Astrocyte (in vitro differentiated cells and primary cell): ENCODE measurements around the gene VPS50. TPM values are rescaled to one million over a fixed set of nuclear protein-coding genes. Genes with fewer than 3 reads are reported as not detected.

Experiments used
- DNase-seq: peaks from one replicate; pipeline ENCODE4 v3.0.0-alpha.2; 2010; ENCODE audit warnings: low read depth
- FAIRE-seq: peaks from 2 replicates; lab custom pipeline; 2011; peaks lifted over from hg19 to GRCh38; lab: Jason Lieb, UNC
- H2AFZ ChIP-seq: 2 replicates; pipeline ENCODE4 v1.6.0; 2012; ENCODE audit warnings: low read depth, low read length, inconsistent platforms
- H3K27ac ChIP-seq: 2 replicates; pipeline ENCODE4 v1.5.1; 2011; ENCODE audit warnings: low read depth, low read length, inconsistent platforms
- H3K27me3 ChIP-seq: 2 replicates; pipeline ENCODE4 v1.6.0; 2011; ENCODE audit warnings: low read length, inconsistent platforms; ENCODE audit not compliant: insufficient read depth
- H3K36me3 ChIP-seq: 2 replicates; pipeline ENCODE4 v1.5.1; 2011; ENCODE audit warnings: low read length, inconsistent platforms; ENCODE audit not compliant: insufficient read depth
- H3K4me1 ChIP-seq: 2 replicates; pipeline ENCODE4 v1.5.1; 2011; ENCODE audit warnings: low read length, inconsistent platforms; ENCODE audit not compliant: insufficient read depth
- H3K4me2 ChIP-seq: 2 replicates; pipeline ENCODE4 v1.6.0; 2012; ENCODE audit warnings: low read length, inconsistent platforms
- H3K4me3 ChIP-seq: 2 replicates; pipeline ENCODE4 v1.5.1; 2011; ENCODE audit warnings: low read depth, mild to moderate bottlenecking, low read length, inconsistent platforms; ENCODE audit not compliant: insufficient read depth
- H3K79me2 ChIP-seq: 2 replicates; pipeline ENCODE4 v1.6.0; 2012; ENCODE audit warnings: mild to moderate bottlenecking, low read length, inconsistent platforms; ENCODE audit not compliant: insufficient read depth
- H3K9ac ChIP-seq: 2 replicates; pipeline ENCODE4 v1.6.0; 2012; ENCODE audit warnings: mild to moderate bottlenecking, low read length, inconsistent platforms
- H3K9me3 ChIP-seq: 2 replicates; pipeline ENCODE4 v1.5.1; 2012; ENCODE audit warnings: low read depth, mild to moderate bottlenecking, low read length, inconsistent platforms; ENCODE audit not compliant: insufficient read depth
- H4K20me1 ChIP-seq: 2 replicates; pipeline ENCODE4 v1.6.0; 2012; ENCODE audit warnings: low read length, inconsistent platforms; ENCODE audit not compliant: insufficient read depth
- H3K27ac Mint-ChIP-seq: one replicate; pipeline ENCODE4 v1.8.0; 2021; ENCODE audit warnings: mild to moderate bottlenecking, mixed read lengths; ENCODE audit not compliant: unreplicated experiment
- H3K27me3 Mint-ChIP-seq: one replicate; pipeline ENCODE4 v1.8.0; 2021; ENCODE audit warnings: low read depth, mixed read lengths; ENCODE audit not compliant: unreplicated experiment
- H3K36me3 Mint-ChIP-seq: one replicate; pipeline ENCODE4 v1.8.0; 2021; ENCODE audit warnings: low read depth, mixed read lengths; ENCODE audit not compliant: unreplicated experiment
- H3K4me1 Mint-ChIP-seq: one replicate; pipeline ENCODE4 v1.8.0; 2021; ENCODE audit warnings: low read depth, mixed read lengths; ENCODE audit not compliant: unreplicated experiment
- H3K4me3 Mint-ChIP-seq: one replicate; pipeline ENCODE4 v1.8.0; 2021; ENCODE audit warnings: mild to moderate bottlenecking, moderate library complexity, mixed read lengths; ENCODE audit not compliant: unreplicated experiment
- H3K9me3 Mint-ChIP-seq: one replicate; pipeline ENCODE4 v1.8.0; 2021; ENCODE audit warnings: mild to moderate bottlenecking, mixed read lengths; ENCODE audit not compliant: unreplicated experiment
- EZH2 ChIP-seq: IDR thresholded peaks from 2 replicates; pipeline ENCODE4 v1.6.1; 2012; ENCODE audit warnings: mild to moderate bottlenecking, low read length, inconsistent platforms; ENCODE audit not compliant: insufficient read depth
- total RNA-seq: library from RNA; stranded (reverse); gene quantifications from 2 replicates; pipeline ENCODE4 v1.2.1, GENCODE V29; 2021
- TF ChIP-seq, protein P1 (sequence below): IDR thresholded peaks from 2 replicates; pipeline ENCODE4 v1.5.1; 2011; ENCODE audit warnings: low read depth, mild to moderate bottlenecking, inconsistent platforms, low read length, moderate library complexity; ENCODE audit not compliant: insufficient read depth

Gene VPS50
- total RNA-seq, 1 donor from 2014 or later = 19.0 TPM

DNA sequence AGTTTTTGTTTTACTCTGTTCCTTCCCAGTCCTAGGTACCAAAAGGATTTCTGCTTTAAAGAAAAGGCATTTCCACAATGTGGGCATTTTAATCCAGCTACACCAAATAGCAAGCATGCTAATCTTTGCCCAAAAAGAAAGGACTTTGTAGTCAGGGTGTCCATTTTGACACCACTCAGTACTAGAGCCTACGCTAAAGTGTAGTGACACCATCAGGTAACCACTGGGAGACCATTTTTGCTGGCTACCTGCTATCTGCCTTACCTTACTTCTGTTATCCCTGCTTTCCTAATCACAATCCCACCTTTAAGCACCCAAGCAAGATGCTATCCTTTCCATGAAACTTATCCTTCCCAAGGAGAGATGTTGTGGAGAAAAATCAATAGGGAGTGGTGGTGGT is 129.7 kb downstream of the VPS50 start:
- FAIRE-seq = no peak
- H3K9me3 Mint-ChIP-seq = no peaks in the 10 kb centered on the region
- H3K27me3 Mint-ChIP-seq = no peaks in the 10 kb centered on the region
- H3K27ac Mint-ChIP-seq = no peak overlapping the region
- no peak overlapping the region for H3K4me3 Mint-ChIP-seq
- Histone ChIP-seq H4K20me1 (no peaks in the 10 kb centered on the region), H3K4me3 (no peak overlapping the region), H3K9me3 (no peaks in the 10 kb centered on the region), H3K9ac (no peak overlapping the region), H2AFZ (no peak overlapping the region), H3K36me3 (no peaks in the 10 kb centered on the region), H3K27ac (no peak overlapping the region), H3K79me2 (no peaks in the 10 kb centered on the region), H3K27me3 (no peaks in the 10 kb centered on the region), H3K4me1 (no peaks in the 10 kb centered on the region), H3K4me2 (no peak overlapping the region)
- DNase-seq = no peak
- TF ChIP-seq, protein P1, sequence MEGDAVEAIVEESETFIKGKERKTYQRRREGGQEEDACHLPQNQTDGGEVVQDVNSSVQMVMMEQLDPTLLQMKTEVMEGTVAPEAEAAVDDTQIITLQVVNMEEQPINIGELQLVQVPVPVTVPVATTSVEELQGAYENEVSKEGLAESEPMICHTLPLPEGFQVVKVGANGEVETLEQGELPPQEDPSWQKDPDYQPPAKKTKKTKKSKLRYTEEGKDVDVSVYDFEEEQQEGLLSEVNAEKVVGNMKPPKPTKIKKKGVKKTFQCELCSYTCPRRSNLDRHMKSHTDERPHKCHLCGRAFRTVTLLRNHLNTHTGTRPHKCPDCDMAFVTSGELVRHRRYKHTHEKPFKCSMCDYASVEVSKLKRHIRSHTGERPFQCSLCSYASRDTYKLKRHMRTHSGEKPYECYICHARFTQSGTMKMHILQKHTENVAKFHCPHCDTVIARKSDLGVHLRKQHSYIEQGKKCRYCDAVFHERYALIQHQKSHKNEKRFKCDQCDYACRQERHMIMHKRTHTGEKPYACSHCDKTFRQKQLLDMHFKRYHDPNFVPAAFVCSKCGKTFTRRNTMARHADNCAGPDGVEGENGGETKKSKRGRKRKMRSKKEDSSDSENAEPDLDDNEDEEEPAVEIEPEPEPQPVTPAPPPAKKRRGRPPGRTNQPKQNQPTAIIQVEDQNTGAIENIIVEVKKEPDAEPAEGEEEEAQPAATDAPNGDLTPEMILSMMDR = no peak
- no peak for TF ChIP-seq EZH2
- H3K36me3 Mint-ChIP-seq = peaks cover 3% of the 10 kb centered on the region
- H3K4me1 Mint-ChIP-seq = peaks cover 15% of the 10 kb centered on the region

GRCh38 chr7:93364806-93365205 is 132.6 kb downstream of the VPS50 start:
- H3K9ac ChIP-seq = no peak overlapping the region
- TF ChIP-seq EZH2 = no peak
- TF ChIP-seq, protein P1 = no peak
- H3K27ac ChIP-seq = no peak overlapping the region
- H3K9me3 ChIP-seq = no peaks in the 10 kb centered on the region
- Mint-ChIP-seq H3K4me3 (no peak overlapping the region), H3K4me1 (peaks cover 21% of the 10 kb centered on the region), H3K9me3 (peaks cover 3% of the 10 kb centered on the region), H3K27me3 (no peaks in the 10 kb centered on the region), H3K27ac (no peak overlapping the region), H3K36me3 (peaks cover 2% of the 10 kb centered on the region)
- H3K4me2 ChIP-seq = no peak overlapping the region
- no peaks in the 10 kb centered on the region for H3K27me3 ChIP-seq
- no peak overlapping the region for H2AFZ ChIP-seq
- H4K20me1 ChIP-seq = no peaks in the 10 kb centered on the region
- H3K4me1 ChIP-seq = no peaks in the 10 kb centered on the region
- no peak overlapping the region for H3K4me3 ChIP-seq
- no peak for FAIRE-seq
- H3K79me2 ChIP-seq = no peaks in the 10 kb centered on the region
- no peak for DNase-seq
- no peaks in the 10 kb centered on the region for H3K36me3 ChIP-seq

GRCh38 chr7:93365341-93365740 is 133.2 kb downstream of the VPS50 start:
- no peaks in the 10 kb centered on the region for H3K4me1 ChIP-seq
- no peaks in the 10 kb centered on the region for H3K27me3 Mint-ChIP-seq
- no peak overlapping the region for H3K9ac ChIP-seq
- H3K9me3 ChIP-seq = no peaks in the 10 kb centered on the region
- no peak overlapping the region for H3K27ac ChIP-seq
- no peaks in the 10 kb centered on the region for H3K27me3 ChIP-seq
- H3K4me1 Mint-ChIP-seq = peaks cover 21% of the 10 kb centered on the region
- no peaks in the 10 kb centered on the region for H3K79me2 ChIP-seq
- no peaks in the 10 kb centered on the region for H3K36me3 ChIP-seq
- H2AFZ ChIP-seq = no peak overlapping the region
- TF ChIP-seq EZH2 = no peak
- TF ChIP-seq, protein P1 = no peak
- H3K9me3 Mint-ChIP-seq = peaks cover 3% of the 10 kb centered on the region
- H3K4me3 ChIP-seq = no peak overlapping the region
- no peak overlapping the region for H3K27ac Mint-ChIP-seq
- no peak overlapping the region for H3K4me3 Mint-ChIP-seq
- DNase-seq = peak; percentile 1
- no peak overlapping the region for H3K4me2 ChIP-seq
- no peaks in the 10 kb centered on the region for H4K20me1 ChIP-seq
- H3K36me3 Mint-ChIP-seq = peaks cover 2% of the 10 kb centered on the region
- no peak for FAIRE-seq
